ENCODE data around the gene LMBRD1. TPM values are rescaled to one million over a fixed set of nuclear protein-coding genes. Genes with fewer than 3 reads are reported as not detected.

LMBRD1 gene
- total RNA-seq, 1 donor from 2014 or later = 44.4 TPM

DNA sequence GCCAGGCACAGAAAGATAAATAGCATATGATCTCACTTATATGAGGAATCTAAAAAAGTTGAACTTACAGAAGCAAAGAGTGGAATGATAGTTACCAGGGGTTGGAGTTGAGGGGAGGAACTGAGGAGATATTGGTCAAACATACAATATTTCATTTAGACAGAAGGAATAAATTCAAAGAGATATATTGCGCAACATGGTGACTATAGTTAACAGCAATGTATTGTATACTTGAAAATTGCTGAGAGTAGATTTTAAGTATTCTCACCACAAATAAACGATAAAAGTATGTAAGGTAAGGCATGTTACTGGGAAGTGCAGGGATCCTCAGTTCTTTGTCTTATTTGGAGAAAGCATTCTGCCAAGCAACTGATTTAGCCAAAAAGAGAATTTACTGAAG is 171.9 kb downstream of the LMBRD1 start:
- H3K4me3 ChIP-seq (ENCODE audit: low read length in 3 of 3) = no peak overlapping the region
- H3K36me3 ChIP-seq (ENCODE audit: control insufficient read depth in 3 of 3, insufficient read depth in 3 of 3, low read length in 3 of 3) = no peaks in the 10 kb centered on the region
- H3K9me3 ChIP-seq (ENCODE audit: control insufficient read depth in 3 of 3, low read length in 3 of 3) = peaks cover 0 to 2% (median 0%) of the 10 kb centered on the region in 3 donors
- H3K27me3 ChIP-seq (ENCODE audit: control insufficient read depth in 3 of 3, insufficient read depth in 3 of 3, low read length in 3 of 3) = no peaks in the 10 kb centered on the region
- no peak overlapping the region for H3K27ac ChIP-seq (ENCODE audit: low read depth, low read length)
- no peaks in the 10 kb centered on the region for H3K4me1 ChIP-seq (ENCODE audit: control insufficient read depth in 3 of 3, insufficient read depth in 3 of 3, low read length in 3 of 3)
- no peak overlapping the region for H3K9ac ChIP-seq (ENCODE audit: low read depth in 1 of 3, low read length in 3 of 3)

Other genes with a start within 250 kb of the LMBRD1 start
- 10.4 TPM for gene COL19A1, start 69.5 kb upstream of the LMBRD1 start, total RNA-seq